Adrenal gland (tissue), 12 donors: ENCODE measurements around the gene CACNA1D. TPM values are rescaled to one million over a fixed set of nuclear protein-coding genes. Genes with fewer than 3 reads are reported as not detected.

Experiments
- DNase-seq, 7 donors: peaks; one replicate each; pipeline ENCODE4 v3.0.0-alpha.2; 2019 to 2020
- H3K27ac ChIP-seq, 5 donors: fragments of 200-600 bp; sonication (generic) in 4 of 5; 1 replicate in 3 of 5; 2 replicates in 2 of 5; pipeline versions ENCODE4 v1.5.1 to v1.8.0; 2016 to 2020; ENCODE audit warnings: mild to moderate bottlenecking in 1 of 5
- H3K27me3 ChIP-seq: fragments of 200-600 bp; 2 replicates; pipeline ENCODE4 v1.8.0; 2021
- H3K36me3 ChIP-seq, 2 donors: fragments of 200-600 bp; replicated peaks in 1 of 2; 1 replicate in 1 of 2; 2 replicates in 1 of 2; pipeline versions ENCODE4 v1.5.1 to v1.8.0; 2018 to 2022
- H3K4me1 ChIP-seq, 2 donors: fragments of 200-600 bp; replicated peaks in 1 of 2; 1 replicate in 1 of 2; 2 replicates in 1 of 2; pipeline versions ENCODE4 v1.5.1 to v1.8.0; 2018 to 2021
- H3K4me3 ChIP-seq, 4 donors: fragments of 200-600 bp; sonication (generic) in 3 of 4; one replicate each; pipeline ENCODE4 v1.5.1; 2016 to 2018
- H3K9me3 ChIP-seq, 3 donors: fragments of 200-600 bp; sonication (generic) in 1 of 3; replicated peaks in 1 of 3; 1 replicate in 2 of 3; 2 replicates in 1 of 3; pipeline versions ENCODE4 v1.5.1 to v1.8.0; 2016 to 2021
- POLR2A ChIP-seq, 2 donors: fragments of 450-650 bp; IDR thresholded peaks; one replicate each; pipeline ENCODE4 v1.6.1; 2017; ENCODE audit warnings: antibody characterized with exemption in 2 of 2, mild to moderate bottlenecking in 2 of 2, moderate library complexity in 1 of 2
- WGBS, 4 donors: extraction: QIAGEN DNeasy Blood & Tissue Kit in 2 of 4; methylation state at CpG; one replicate each; pipeline versions ENCODE4 v1.1.5 to v1.1.7; 2013 to 2017; 5-methylcytosine and 5-hydroxymethylcytosine counted together
- intact Hi-C, 2 donors: fragments of 100-400 bp; cut with DNase I; formaldehyde crosslinking; loops; one replicate each; pipeline versions ENCODE4 v1.14.1 to v1.15.0; 2022 to 2023
- polyA plus RNA-seq, 3 donors: library from polyadenylated mRNA; stranded (reverse); fragments of 200-250 nt in 2 of 3; fragments of 350-450 nt in 1 of 3; fragmentation: Illumina TruSeq in 1 of 3; extraction: RNeasy Lipid Tissue Mini Kit (QIAGEN cat#74804) in 1 of 3; gene quantifications; one replicate each; pipeline ENCODE4 v1.2.3, GENCODE V29; 2013 to 2014
- total RNA-seq, 9 donors: library from RNA; depleted of rRNA in 4 of 9; stranded (reverse); fragments of >200 nt in 4 of 9; fragments of 120-200 nt in 1 of 9; fragmentation: NEBNext Ultra II Directional in 1 of 9; extraction: Animal tissue kit (Norgen Biotek cat#: 25700) in 1 of 9; gene quantifications; one replicate each; pipeline versions ENCODE4 v1.1.0 to v1.2.4, GENCODE V29; 2013 to 2023
- TF ChIP-seq, protein P1 (sequence below), 6 experiments: fragments of 450-650 bp in 4 of 6; fragments of 200-600 bp in 2 of 6; sonication (generic) in 1 of 6; IDR thresholded peaks; 1 replicate in 5 of 6; 2 replicates in 1 of 6; pipeline versions ENCODE4 v1.5.1 to v1.8.0; 2016 to 2021; ENCODE audit warnings: antibody characterized with exemption in 6 of 6, mild to moderate bottlenecking in 2 of 6, moderate library complexity in 1 of 6
- donor health status: healthy with polysubstance abuse.
- donor health status: Bipolar disorder and iron deficiency.
- donor health status: DM: yes; HTN: yes; CAD: no.
- donor health status: DM: no; HTN: no; CAD: no.
- donor health status: DM: no; HTN: no; CAD: no.
- donor health status: DM: yes; HTN: yes; CAD: no.

Gene CACNA1D
- total and polyA plus RNA-seq, 12 donors, result 25.8 to 111 (median 63.0) TPM

DNA sequence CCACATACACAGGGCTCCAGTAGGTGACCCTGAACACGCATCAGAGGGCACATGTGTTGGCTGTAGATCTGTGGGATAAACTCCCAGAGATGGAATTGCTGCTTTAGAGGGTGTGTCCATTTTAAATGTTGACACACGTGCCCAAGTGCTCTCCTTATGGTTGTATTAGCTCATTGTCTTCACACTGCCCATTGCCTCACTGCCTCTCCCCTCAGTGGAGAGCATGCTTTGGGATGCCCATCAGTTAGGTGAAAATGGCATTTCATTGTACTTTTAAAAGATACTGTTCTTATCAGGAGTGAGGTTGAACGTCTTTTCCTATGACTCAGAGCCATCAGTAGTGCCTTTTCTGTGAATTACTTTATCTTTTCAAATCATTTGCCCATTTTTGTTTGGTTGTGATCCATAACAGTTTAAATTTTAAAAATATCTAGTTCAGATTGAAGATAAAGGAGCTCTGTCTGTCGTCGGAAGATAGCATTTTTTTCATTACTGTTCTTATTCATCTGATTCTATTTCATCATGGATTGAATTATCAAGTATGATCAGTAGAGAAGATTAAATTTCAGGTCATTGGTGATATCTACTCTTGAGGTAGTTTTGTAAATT is 231.1 kb downstream of the CACNA1D start:
- no peaks in the 10 kb centered on the region for H3K27me3 ChIP-seq
- no peaks in the 10 kb centered on the region for H3K9me3 ChIP-seq
- H3K36me3 ChIP-seq, result peaks cover 0 to 31% of the 10 kb centered on the region in 2 donors
- intact Hi-C loops, result no loop called here
- no peak for DNase-seq
- WGBS, 4 donors, result 72 to 78% (median 76%) methylated on average over 5 of the region's 5 CpGs
- no peak for TF ChIP-seq POLR2A (IDR thresholded peaks at IDR 0.05)
- TF ChIP-seq, protein P1, sequence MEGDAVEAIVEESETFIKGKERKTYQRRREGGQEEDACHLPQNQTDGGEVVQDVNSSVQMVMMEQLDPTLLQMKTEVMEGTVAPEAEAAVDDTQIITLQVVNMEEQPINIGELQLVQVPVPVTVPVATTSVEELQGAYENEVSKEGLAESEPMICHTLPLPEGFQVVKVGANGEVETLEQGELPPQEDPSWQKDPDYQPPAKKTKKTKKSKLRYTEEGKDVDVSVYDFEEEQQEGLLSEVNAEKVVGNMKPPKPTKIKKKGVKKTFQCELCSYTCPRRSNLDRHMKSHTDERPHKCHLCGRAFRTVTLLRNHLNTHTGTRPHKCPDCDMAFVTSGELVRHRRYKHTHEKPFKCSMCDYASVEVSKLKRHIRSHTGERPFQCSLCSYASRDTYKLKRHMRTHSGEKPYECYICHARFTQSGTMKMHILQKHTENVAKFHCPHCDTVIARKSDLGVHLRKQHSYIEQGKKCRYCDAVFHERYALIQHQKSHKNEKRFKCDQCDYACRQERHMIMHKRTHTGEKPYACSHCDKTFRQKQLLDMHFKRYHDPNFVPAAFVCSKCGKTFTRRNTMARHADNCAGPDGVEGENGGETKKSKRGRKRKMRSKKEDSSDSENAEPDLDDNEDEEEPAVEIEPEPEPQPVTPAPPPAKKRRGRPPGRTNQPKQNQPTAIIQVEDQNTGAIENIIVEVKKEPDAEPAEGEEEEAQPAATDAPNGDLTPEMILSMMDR (IDR thresholded peaks at IDR 0.05), result no peak
- no peak overlapping the region for H3K4me3 ChIP-seq
- peaks cover 0 to 6% of the 10 kb centered on the region in 2 donors for H3K4me1 ChIP-seq
- H3K27ac ChIP-seq, result no peak overlapping the region

DNA sequence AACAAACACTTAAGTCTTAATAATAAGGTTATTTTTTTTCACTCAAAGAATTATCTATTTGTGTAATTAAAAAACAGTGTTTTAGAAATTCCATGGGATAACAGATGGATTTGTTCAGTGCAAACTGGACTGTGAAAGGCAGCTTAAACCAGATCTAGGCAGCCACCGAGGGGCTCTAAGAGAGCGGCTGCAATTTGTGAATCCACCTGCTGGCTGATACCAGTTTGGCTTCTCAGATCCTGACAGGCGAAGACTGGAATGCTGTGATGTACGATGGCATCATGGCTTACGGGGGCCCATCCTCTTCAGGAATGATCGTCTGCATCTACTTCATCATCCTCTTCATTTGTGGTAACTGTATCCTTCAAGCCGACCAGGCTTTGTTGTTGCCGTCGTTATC is 232.2 kb downstream of the CACNA1D start:
- intact Hi-C loops, result no loop called here

DNA sequence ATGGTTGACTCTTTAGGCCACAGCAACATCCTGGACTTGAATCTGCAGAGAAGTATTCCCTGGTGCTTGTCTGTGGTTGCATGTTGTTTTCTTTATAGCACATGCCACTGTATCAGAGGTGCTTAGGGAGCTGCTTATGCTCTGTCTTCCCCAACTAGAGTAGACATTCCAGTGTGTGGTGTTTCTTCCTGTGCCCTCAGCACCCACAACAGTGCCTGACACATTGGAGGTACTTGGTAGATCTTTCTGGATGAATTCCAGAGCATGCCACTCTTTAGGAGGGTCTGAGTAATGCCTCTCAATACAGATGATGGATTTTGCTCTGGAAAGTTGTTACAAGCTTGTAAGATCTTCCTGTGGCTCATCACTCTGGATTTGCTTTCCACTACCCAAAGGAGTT is 234.2 kb downstream of the CACNA1D start:
- intact Hi-C loops, result no loop called here
- H3K4me1 ChIP-seq, result peaks cover 0 to 3% of the 10 kb centered on the region in 2 donors
- TF ChIP-seq POLR2A (IDR thresholded peaks at IDR 0.05), result no peak
- TF ChIP-seq, protein P1 (IDR thresholded peaks at IDR 0.05), result no peak

More for the DNA sequence above, 232.2 kb downstream of the CACNA1D start:
- peaks cover 0 to 3% of the 10 kb centered on the region in 2 donors for H3K4me1 ChIP-seq
- TF ChIP-seq POLR2A (IDR thresholded peaks at IDR 0.05), result no peak
- TF ChIP-seq, protein P1 (IDR thresholded peaks at IDR 0.05), result no peak
- no peaks in the 10 kb centered on the region for H3K27me3 ChIP-seq
- no peaks in the 10 kb centered on the region for H3K9me3 ChIP-seq
- peaks cover 0 to 37% of the 10 kb centered on the region in 2 donors for H3K36me3 ChIP-seq
- H3K4me3 ChIP-seq, result no peak overlapping the region
- WGBS, 4 donors, result 82 to 87% (median 84%) methylated on average over 9 of the region's 9 CpGs
- no peak for DNase-seq
- H3K27ac ChIP-seq, result no peak overlapping the region

DNA sequence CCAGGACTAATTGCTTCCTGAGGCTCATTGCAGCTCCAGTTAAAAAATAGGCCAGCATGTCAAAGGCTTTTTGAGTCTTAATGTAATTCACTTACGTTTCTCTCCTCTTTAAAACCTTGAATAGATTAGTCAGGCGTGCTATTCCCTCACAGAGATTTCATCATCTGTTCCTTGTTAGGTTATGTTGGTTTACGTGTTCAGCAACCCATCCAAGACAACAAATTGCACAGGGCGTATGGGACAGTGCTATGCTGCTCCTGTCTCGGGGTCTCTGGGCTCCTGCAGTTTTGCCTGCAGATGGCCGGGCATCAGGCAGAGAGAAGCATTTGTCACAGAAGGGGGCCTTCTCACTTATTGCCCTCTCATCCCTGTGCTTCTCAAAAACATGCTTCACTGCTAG is 234.7 kb downstream of the CACNA1D start:
- no peak for DNase-seq
- Histone ChIP-seq H3K36me3 (peaks cover 0 to 31% of the 10 kb centered on the region in 2 donors), H3K4me3 (no peak overlapping the region), H3K27me3 (no peaks in the 10 kb centered on the region), H3K9me3 (no peaks in the 10 kb centered on the region), H3K27ac (no peak overlapping the region), H3K4me1 (peaks cover 0 to 3% of the 10 kb centered on the region in 2 donors)
- TF ChIP-seq POLR2A (IDR thresholded peaks at IDR 0.05), result no peak
- TF ChIP-seq, protein P1 (IDR thresholded peaks at IDR 0.05), result no peak
- WGBS, 4 donors, result 81 to 89% (median 87%) methylated on average over 6 of the region's 6 CpGs
- intact Hi-C loops, result no loop called here

More for the DNA sequence above, 234.2 kb downstream of the CACNA1D start:
- no peak overlapping the region for H3K4me3 ChIP-seq
- no peaks in the 10 kb centered on the region for H3K9me3 ChIP-seq
- no peaks in the 10 kb centered on the region for H3K27me3 ChIP-seq
- H3K27ac ChIP-seq, result no peak overlapping the region
- DNase-seq, result no peak
- H3K36me3 ChIP-seq, result peaks cover 0 to 36% of the 10 kb centered on the region in 2 donors
